Upper lobe of left lung (tissue), 6 donors: ENCODE measurements around the gene ECPAS. TPM values are rescaled to one million over a fixed set of nuclear protein-coding genes. Genes with fewer than 3 reads are reported as not detected.
"Not testable (repeated sequence)": the region's sequence is repeated elsewhere in the genome, so short reads cannot be mapped to it uniquely, and the experiment has no call there.

Source experiments
- ATAC-seq, 2 donors: fragments of 200-7000 bp; cut with Tn5 transposase; one replicate each; pipeline ENCODE4 v1.9.1; 2022; ENCODE audit warnings: mild to moderate bottlenecking in 2 of 2, moderate library complexity in 2 of 2; ENCODE audit not compliant: low FRiP score in 2 of 2
- DNase-seq, 2 donors: peaks; one replicate each; pipeline ENCODE4 v3.0.0-alpha.2; 2019 to 2020
- H3K27ac ChIP-seq, 4 donors: fragments of 200-600 bp; sonication (generic); one replicate each; pipeline ENCODE4 v1.5.1; 2016 to 2019
- H3K27me3 ChIP-seq, 4 donors: fragments of 200-600 bp; sonication (generic); one replicate each; pipeline ENCODE4 v1.5.1; 2017 to 2019
- H3K36me3 ChIP-seq, 4 donors: fragments of 200-600 bp; sonication (generic); one replicate each; pipeline ENCODE4 v1.5.1; 2016 to 2019
- H3K4me1 ChIP-seq, 4 donors: fragments of 200-600 bp; sonication (generic); one replicate each; pipeline ENCODE4 v1.5.1; 2018 to 2019
- H3K4me3 ChIP-seq, 4 donors: fragments of 200-600 bp; sonication (generic); one replicate each; pipeline ENCODE4 v1.5.1; 2017 to 2019; ENCODE audit warnings: mild to moderate bottlenecking in 2 of 4, moderate library complexity in 1 of 4
- H3K9me3 ChIP-seq, 4 donors: fragments of 200-600 bp; sonication (generic); one replicate each; pipeline ENCODE4 v1.5.1; 2018 to 2019
- EP300 ChIP-seq, 4 donors: sonication (generic); formaldehyde crosslinking; IDR thresholded peaks; one replicate each; pipeline ENCODE4 v1.5.1; 2017; ENCODE audit warnings: antibody characterized with exemption in 4 of 4, control low read depth in 2 of 4
- POLR2A ChIP-seq, 4 donors: fragments of 450-650 bp; IDR thresholded peaks; one replicate each; pipeline ENCODE4 v1.5.1; 2016 to 2017; ENCODE audit warnings: antibody characterized with exemption in 4 of 4, mild to moderate bottlenecking in 2 of 4
- POLR2AphosphoS5 ChIP-seq, 2 donors: sonication (generic); formaldehyde crosslinking; IDR thresholded peaks; one replicate each; pipeline ENCODE4 v1.5.1; 2017; ENCODE audit warnings: antibody characterized with exemption in 2 of 2
- WGBS, 2 donors: methylation state at CpG; one replicate each; pipeline ENCODE4 v1.1.5; 2017 to 2018; 5-methylcytosine and 5-hydroxymethylcytosine counted together
- total RNA-seq, 6 donors: library from RNA; depleted of rRNA in 4 of 6; stranded (reverse); fragments of >200 nt in 4 of 6; gene quantifications; one replicate each; pipeline versions ENCODE4 v1.1.0 to v1.2.1, GENCODE V29; 2016 to 2021
- TF ChIP-seq, protein P1 (sequence below), 6 experiments: fragments of 450-650 bp in 4 of 6; fragments of 200-600 bp in 2 of 6; sonication (generic) in 2 of 6; IDR thresholded peaks; one replicate each; pipeline ENCODE4 v1.5.1; 2016 to 2019; ENCODE audit warnings: antibody characterized with exemption in 6 of 6
- donor health status: DM: no; HTN: no; CAD: no; lungs with moderate emphysema.
- donor health status: DM: no; HTN: yes; CAD: no; lungs with severe emphysema.

The ECPAS gene
- total RNA-seq, 6 donors from 2014 or later = 64.4 to 158 (median 83.3) TPM

DNA sequence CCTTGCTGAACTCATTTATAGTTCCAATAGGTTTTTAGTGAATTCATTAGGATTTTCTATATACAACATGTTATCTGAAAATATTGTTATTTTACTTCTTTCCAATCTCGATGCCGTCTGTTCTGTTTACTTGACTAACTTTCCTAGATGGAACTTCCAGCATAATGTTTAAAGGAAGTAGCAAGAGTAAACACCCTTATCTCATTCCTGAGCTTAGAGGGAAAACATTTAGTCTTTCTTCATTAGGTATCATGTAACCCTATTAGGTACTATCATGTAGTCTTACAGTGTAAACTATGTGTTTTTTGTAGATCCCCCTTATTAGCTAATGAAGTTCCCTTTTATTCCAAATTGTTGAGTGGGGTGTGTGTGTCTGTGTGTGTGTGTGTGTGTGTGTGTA lies 131.6 kb downstream of the ECPAS start:
- Histone ChIP-seq H3K27ac (no peak overlapping the region), H3K9me3 (no peaks in the 10 kb centered on the region), H3K4me3 (no peak overlapping the region), H3K4me1 (no peaks in the 10 kb centered on the region), H3K27me3 (no peaks in the 10 kb centered on the region), H3K36me3 (no peaks in the 10 kb centered on the region)
- ATAC-seq = no peak
- TF ChIP-seq, protein P1, sequence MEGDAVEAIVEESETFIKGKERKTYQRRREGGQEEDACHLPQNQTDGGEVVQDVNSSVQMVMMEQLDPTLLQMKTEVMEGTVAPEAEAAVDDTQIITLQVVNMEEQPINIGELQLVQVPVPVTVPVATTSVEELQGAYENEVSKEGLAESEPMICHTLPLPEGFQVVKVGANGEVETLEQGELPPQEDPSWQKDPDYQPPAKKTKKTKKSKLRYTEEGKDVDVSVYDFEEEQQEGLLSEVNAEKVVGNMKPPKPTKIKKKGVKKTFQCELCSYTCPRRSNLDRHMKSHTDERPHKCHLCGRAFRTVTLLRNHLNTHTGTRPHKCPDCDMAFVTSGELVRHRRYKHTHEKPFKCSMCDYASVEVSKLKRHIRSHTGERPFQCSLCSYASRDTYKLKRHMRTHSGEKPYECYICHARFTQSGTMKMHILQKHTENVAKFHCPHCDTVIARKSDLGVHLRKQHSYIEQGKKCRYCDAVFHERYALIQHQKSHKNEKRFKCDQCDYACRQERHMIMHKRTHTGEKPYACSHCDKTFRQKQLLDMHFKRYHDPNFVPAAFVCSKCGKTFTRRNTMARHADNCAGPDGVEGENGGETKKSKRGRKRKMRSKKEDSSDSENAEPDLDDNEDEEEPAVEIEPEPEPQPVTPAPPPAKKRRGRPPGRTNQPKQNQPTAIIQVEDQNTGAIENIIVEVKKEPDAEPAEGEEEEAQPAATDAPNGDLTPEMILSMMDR (IDR thresholded peaks at IDR 0.05) = no peak
- TF ChIP-seq EP300 (IDR thresholded peaks at IDR 0.05) (no peak), POLR2AphosphoS5 (IDR thresholded peaks at IDR 0.05) (no peak), POLR2A (IDR thresholded peaks at IDR 0.05) (no peak)
- DNase-seq = no peak
- WGBS, 2 donors = 26 to 35% methylated on average over 2 of the region's 2 CpGs

DNA sequence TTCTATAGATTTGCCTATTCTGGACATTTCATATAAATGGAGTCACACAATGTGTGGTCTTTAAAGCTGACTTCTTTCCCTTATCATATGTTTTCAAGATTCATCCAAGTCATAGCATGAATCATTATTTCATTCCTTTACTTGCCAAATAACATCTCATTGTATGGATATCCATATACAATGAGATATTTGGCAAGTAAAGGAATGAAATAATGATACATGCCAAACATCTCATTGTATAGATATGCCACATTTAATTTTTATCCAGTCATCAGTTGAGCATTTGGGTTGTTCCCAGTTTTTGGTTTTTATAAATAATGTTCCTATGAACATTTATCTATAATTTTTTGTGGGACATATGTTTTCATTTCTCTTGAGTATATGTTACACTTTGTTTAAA lies 133.6 kb downstream of the ECPAS start:
- no peak for DNase-seq
- Histone ChIP-seq H3K27me3 (no peaks in the 10 kb centered on the region), H3K9me3 (no peaks in the 10 kb centered on the region), H3K36me3 (no peaks in the 10 kb centered on the region), H3K4me3 (no peak overlapping the region), H3K4me1 (no peaks in the 10 kb centered on the region), H3K27ac (no peak overlapping the region)
- TF ChIP-seq, protein P1 (IDR thresholded peaks at IDR 0.05) = no peak
- TF ChIP-seq POLR2A (IDR thresholded peaks at IDR 0.05) = no peak
- no peak for TF ChIP-seq POLR2AphosphoS5 (IDR thresholded peaks at IDR 0.05)
- TF ChIP-seq EP300 (IDR thresholded peaks at IDR 0.05) = no peak
- no peak for ATAC-seq

DNA sequence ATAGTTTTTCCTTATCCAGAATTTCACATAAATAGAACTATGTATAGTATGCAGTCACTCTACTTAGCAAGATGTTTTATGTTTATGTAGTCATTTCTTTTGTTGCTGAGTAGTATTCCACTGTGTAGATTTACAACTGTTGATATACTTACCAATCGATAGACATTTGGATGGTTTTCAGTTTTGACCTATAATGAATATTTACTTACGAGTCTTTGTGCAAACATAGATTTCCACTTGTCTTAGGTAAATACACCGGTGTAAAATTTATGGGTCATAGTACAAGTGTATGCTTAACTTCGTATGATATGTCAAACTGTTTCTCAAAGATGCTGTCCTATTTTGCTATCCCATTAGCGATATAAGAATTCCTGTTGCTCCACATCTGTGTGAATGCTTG lies 134.4 kb downstream of the ECPAS start:
- TF ChIP-seq POLR2A (IDR thresholded peaks at IDR 0.05) (no peak), EP300 (IDR thresholded peaks at IDR 0.05) (no peak), POLR2AphosphoS5 (IDR thresholded peaks at IDR 0.05) (no peak)
- TF ChIP-seq, protein P1 (IDR thresholded peaks at IDR 0.05) = no peak
- DNase-seq (no peak), ATAC-seq (no peak)
- Histone ChIP-seq H3K9me3 (no peaks in the 10 kb centered on the region), H3K27ac (no peak overlapping the region), H3K4me1 (no peaks in the 10 kb centered on the region), H3K4me3 (no peak overlapping the region), H3K27me3 (no peaks in the 10 kb centered on the region), H3K36me3 (no peaks in the 10 kb centered on the region)
- WGBS, 2 donors = 68 to 71% methylated on average over 5 of the region's 5 CpGs

DNA sequence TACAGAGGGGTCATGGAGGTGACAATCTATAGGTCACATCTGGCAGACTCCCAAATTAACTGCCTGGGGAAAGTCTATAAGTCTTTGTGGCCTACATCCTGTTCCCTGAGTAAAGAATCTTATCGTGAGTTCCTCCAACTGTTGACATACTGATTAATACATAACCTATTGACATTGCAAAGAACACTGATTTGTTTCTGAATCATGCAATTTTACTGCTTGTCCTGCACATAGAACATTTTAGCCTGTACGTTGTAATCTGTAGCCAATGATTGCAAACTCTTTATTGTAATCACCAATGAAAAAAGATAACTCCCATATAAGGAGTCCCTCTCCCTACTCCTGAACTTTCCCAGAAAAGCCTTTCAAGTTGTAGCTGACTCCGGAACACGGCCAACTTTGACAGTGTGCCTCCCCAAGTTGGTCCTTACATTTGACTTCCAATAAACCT lies 135.3 kb downstream of the ECPAS start:
- 46 to 47% methylated on average over 4 of the region's 4 CpGs for WGBS, 2 donors
- no peak for ATAC-seq
- no peak for DNase-seq

DNA sequence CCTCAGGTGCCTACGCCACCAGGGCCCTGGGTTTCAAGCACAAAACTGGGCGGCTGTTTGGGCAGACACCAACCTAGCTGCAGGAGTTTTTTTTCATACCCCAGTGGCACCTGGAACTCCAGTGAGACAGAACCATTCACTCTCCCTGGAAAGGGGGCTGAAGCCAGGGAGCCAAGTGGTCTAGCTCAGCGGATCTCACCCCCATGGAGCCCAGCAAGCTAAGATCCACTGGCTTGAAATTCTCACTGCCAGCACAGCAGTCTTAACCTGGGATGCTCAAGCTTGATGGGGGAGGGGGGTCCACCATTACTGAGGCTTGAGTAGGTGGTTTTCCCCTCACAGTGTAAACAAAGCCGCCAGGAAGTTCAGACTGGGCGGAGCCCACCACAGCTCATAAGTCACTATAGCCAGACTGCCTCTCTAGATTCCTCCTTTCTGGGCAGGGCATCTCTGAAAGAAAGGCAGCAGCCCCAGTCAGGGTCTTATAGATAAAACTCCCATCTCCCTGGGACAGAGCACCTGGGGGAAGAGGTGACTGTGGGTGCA lies 149.8 kb downstream of the ECPAS start:
- WGBS, 2 donors = 61% methylated on average over 4 of the region's 5 CpGs; no CpG with 5 or more reads in 1 of the 2 donors
- not testable (repeated sequence) for DNase-seq, H3K4me1 ChIP-seq, H3K36me3 ChIP-seq, ATAC-seq, H3K27ac ChIP-seq, H3K4me3 ChIP-seq, H3K27me3 ChIP-seq, H3K9me3 ChIP-seq

More for the DNA sequence above, 135.3 kb downstream of the ECPAS start:
- Histone ChIP-seq H3K9me3 (no peaks in the 10 kb centered on the region), H3K27ac (no peak overlapping the region), H3K4me3 (no peak overlapping the region), H3K27me3 (no peaks in the 10 kb centered on the region), H3K4me1 (no peaks in the 10 kb centered on the region), H3K36me3 (no peaks in the 10 kb centered on the region)
- TF ChIP-seq, protein P1 (IDR thresholded peaks at IDR 0.05) = no peak
- TF ChIP-seq POLR2AphosphoS5 (IDR thresholded peaks at IDR 0.05) = no peak
- TF ChIP-seq POLR2A (IDR thresholded peaks at IDR 0.05) = no peak
- TF ChIP-seq EP300 (IDR thresholded peaks at IDR 0.05) = no peak
